Right renal pelvis (tissue), 4 donors: ENCODE measurements around the gene CAPS2. TPM values are rescaled to one million over a fixed set of nuclear protein-coding genes. Genes with fewer than 3 reads are reported as not detected.
A peak's percentile ranks its signal among the peaks of the same experiment; 100 is the strongest.

ENCODE experiments used
- DNase-seq, 4 donors: peaks; one replicate each; pipeline ENCODE4 v3.0.0-alpha.2; 2013; ENCODE audit warnings: low read depth in 4 of 4, low spot score in 3 of 4, missing footprints in 1 of 4
- polyA plus RNA-seq, 4 donors: library from polyadenylated mRNA; unstranded; fragments of 120-200 nt; gene quantifications; one replicate each; pipeline ENCODE4 v1.2.1, GENCODE V29; 2013; ENCODE audit not compliant: insufficient read length in 4 of 4

The CAPS2 gene
- polyA plus RNA-seq, 4 donors: 6.7 to 9.8 (median 8.5) TPM

- no peak for DNase-seq
Measured at GRCh38 chr12:75305412-75306332, 24.5 kb downstream of the CAPS2 start.

GRCh38 chr12:75302781-75303180 lies 27.3 kb downstream of the CAPS2 start:
- no peak for DNase-seq

DNA sequence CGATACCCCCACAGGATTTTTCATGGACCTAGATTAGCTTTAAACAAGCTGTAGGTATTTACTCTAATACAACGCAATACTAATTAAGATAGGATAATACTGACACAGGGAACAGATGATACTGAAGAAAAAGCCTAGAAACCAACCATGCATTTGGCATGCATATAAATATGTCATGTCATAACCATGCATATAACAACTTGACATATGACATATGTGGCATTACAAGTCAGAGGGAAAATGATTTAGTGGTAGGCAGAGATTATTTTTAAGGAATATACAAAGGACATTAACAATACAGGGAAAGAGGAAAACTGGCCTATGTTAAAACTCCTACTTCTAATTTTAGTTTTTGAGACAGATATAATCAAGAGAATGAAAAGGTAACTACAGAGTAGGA lies 27.9 kb downstream of the CAPS2 start:
- no peak for DNase-seq

DNA sequence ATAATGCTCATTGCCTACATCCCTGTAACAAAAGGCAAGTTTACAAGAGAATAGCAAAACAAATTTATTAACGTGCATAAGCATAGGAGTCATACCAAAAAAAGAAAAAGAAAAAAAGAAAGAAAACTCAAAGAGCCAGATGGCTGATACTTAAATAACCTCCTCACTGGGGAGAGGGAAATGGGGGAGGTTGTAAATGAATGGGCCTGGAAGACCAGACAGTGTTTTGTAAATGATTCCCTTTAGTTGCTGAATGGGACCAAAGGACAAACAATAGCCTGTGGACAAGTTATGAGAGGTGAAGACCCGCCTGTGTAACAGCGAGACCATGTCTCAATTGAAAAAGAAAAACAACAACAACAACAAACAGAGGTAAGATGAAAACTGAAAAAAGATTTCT lies 35.3 kb downstream of the CAPS2 start:
- DNase-seq: no peak

- no peak for DNase-seq
Measured at GRCh38 chr12:75294336-75294735, 35.8 kb downstream of the CAPS2 start.

GRCh38 chr12:75291014-75291413 lies 39.1 kb downstream of the CAPS2 start:
- no peak for DNase-seq

GRCh38 chr12:75289753-75290152 lies 40.4 kb downstream of the CAPS2 start:
- DNase-seq: peak in 2 of 4 donors; percentile 1 to 10

DNA sequence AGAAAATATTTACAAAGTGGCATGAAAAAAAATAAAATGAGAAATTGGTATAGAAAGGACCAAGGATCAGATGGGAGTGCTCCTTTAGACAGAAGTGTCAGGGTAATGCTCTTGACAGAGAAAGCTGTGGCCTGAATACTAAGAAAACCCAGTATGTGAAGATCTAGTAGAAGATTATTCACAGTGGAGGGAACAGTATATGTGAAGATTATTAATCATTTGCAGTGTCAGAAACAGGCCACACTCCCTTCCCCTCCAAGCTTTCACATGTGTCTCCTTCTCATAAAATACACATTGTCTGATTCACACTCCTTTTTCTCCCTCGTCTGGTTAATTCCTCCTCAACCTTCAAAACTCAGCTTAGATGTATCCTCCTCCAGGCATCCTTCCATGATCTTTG lies 41.3 kb downstream of the CAPS2 start:
- no peak for DNase-seq

GRCh38 chr12:75275702-75276101 lies 54.4 kb downstream of the CAPS2 start:
- DNase-seq: no peak

DNA sequence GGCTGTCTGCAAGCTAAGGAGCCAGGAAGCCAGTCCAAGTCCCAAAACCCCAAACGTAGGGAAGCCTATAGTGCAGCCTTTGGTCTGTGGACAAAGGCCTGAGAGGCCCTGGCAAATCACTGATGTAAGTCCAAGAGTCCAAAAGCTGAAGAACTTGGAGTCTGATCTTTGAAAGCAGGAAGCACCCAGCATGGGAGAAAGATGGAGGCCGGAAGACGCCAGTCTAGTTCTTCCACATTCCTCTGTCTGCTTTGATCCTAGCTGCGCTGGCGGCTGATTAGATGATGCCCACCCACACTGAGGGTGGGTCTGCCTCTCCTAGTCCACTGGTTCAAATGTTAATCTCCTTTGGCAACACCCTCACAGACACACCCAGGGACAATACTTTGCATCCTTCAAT lies 58.5 kb downstream of the CAPS2 start:
- no peak for DNase-seq

GRCh38 chr12:75270157-75270556 lies 60.0 kb downstream of the CAPS2 start:
- DNase-seq: no peak

DNA sequence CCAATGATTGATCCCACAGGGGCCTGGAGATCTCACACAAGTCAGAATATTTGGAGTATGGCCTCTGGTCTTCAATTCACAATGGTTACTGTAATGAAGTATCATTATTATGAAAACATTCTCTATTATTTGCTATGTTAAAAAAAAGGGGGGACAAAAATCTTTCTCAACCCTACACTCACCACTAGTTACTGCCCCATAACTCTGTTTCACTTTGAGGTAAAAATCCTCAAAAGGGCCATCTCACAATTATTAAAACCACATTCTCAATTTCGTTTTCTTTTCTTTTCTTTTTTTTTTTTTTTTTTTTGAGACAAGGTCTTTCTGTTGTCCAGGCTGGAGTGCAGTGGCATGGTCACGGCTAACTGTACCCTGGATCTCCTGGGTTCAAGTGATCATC lies 60.9 kb downstream of the CAPS2 start:
- no peak for DNase-seq

- no peak for DNase-seq
Measured at GRCh38 chr12:75260316-75260715, 69.8 kb downstream of the CAPS2 start.

DNA sequence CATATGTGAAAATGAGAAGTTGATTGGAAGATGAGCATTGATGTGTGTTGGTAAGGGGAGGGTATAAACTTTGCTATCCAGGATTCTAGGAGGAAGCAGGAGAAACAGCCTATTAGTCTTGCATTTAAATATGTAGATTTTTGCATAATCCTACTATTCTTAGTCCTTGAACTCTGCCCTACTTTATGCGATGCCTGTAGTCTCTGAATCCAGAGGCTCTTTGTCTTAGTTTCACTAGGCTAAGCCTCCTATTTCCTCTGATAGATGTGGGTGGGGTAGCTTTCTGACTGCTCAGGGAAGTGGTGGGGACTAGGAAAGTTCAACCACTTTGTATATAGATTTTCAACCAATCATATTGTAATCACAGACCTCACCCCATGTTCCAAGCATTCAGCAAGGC lies 71.0 kb downstream of the CAPS2 start:
- DNase-seq: no peak

- DNase-seq: no peak
Measured at GRCh38 chr12:75257510-75257909, 72.6 kb downstream of the CAPS2 start.

DNA sequence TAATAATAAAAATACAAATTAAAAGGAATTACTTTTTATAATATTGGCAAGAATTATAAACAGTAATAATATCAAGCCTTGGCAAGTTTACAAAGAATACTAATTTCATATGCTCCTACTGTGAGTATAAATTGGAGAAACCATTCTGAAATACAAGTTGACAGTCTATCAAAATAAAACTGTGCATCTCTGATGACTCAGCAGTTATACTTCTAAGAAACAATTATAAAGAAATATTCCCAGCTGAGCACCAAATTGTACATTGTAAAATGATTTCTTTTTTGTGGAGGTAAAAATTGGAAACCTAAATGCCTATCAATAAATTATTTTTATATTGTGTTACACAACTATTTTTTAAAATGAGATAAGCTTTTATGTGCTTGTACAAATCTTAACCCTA lies 85.0 kb downstream of the CAPS2 start:
- DNase-seq: no peak

DNA sequence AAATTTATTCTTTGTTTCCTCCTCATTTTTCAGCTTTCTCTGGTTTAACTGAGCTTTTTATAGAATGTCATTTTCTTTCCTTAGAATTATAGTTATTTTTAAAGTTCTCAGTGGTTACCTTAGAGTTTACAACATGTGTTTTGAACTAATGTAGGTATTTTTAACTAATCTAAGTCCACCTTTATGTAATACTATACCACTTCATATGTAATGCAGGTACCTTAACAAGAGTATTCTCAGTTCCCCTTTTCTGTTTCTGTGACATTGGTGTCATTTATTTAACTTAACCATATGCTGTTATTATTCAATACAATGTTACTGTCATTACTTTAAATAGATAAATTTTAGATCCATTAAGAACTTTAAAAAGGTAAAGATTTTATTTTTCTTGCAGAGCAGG lies 90.1 kb downstream of the CAPS2 start:
- no peak for DNase-seq

DNA sequence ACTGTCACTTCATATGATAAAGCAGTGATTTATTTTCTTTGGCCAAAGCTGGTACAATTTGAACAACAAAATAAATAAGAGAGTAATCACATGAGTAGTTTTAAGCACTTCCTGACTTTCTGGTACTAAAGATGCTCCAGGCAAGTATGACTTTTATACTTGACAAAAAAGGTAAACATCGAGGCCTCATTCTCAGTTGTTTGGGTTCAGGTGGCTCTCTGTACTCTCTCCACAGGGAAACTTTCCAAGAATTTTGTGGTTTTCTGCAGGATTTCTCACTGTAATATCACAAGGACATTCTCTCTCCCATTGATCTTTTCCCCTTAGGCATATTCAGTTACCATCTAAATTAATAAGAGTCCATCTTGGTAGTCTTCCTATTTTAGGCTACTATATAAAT lies 93.9 kb downstream of the CAPS2 start:
- DNase-seq: no peak

DNA sequence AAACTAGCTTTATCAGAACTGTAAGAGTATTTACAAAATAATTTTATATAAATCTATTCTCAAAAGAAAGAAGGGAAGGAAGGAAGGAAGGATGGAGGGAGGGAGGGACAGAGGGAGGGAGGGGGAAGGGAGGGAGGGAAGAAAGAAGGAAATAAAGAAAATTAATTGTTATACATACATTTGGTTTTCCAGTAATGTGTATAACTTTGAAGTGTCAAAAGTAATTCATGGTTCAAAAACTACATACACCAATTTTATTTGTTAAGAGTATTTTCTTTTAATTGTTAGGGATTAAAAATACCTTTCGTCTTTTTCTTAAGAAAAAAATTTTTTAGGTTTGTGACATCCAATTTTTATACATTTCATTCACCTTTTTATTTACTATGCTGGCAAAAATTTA lies 103.0 kb downstream of the CAPS2 start:
- DNase-seq: no peak
